HEK293 (cell line): ENCODE data around the gene CELF1.

ENCODE experiments used
- ZBTB17 ChIP-seq: fragments of 450-650 bp; formaldehyde crosslinking; IDR thresholded peaks from 2 replicates; pipeline ENCODE4 v1.5.1; 2016; ENCODE audit warnings: missing biosample characterization, missing genetic modification characterization
- ZNF335 ChIP-seq: fragments of 450-650 bp; formaldehyde crosslinking; conservative IDR thresholded peaks from 2 replicates; pipeline ENCODE4 v1.5.1; 2016; ENCODE audit warnings: missing biosample characterization, missing genetic modification characterization

- TF ChIP-seq ZBTB17 (tag by site-specific recombination) (no peak), ZNF335 (tag by site-specific recombination) (no peak)
Observed at GRCh38 chr11:47488111-47488510, 64.8 kb downstream of the CELF1 start.
